Measurements from ENCODE around the gene PWP2.
"Not testable (repeated sequence)": the region's sequence is repeated elsewhere in the genome, so short reads cannot be mapped to it uniquely, and the experiment has no call there.

Gene PWP2

GRCh38 chr21:44167527-44167926, 60.3 kb downstream of the PWP2 start:
- DNase-seq = not testable (repeated sequence)

GRCh38 chr21:44170326-44170725, 63.1 kb downstream of the PWP2 start:
- DNase-seq = not testable (repeated sequence)

DNA sequence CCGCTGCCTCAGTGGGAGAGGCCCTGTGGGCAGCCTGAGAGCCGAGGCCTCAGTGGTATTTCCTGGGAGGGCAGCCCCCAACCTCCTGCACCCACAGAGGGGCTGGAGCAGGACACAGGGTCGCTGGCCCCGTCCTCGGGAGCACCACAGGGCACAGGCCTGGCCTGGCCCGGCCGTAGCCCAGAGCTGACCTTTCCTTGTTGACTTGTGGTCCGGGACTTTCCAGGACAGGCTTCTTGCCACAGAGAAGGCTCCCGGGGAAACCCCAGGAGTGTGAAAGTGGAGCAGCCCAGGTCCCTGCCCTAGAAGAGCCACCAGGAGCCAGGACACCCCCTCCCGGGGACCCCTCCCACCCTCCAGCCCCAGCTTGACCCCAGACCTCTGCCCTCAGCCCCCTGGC, 63.7 kb downstream of the PWP2 start:
- DNase-seq = not testable (repeated sequence)

- not testable (repeated sequence) for DNase-seq
Observed at GRCh38 chr21:44171962-44172572, 64.9 kb downstream of the PWP2 start.

DNA sequence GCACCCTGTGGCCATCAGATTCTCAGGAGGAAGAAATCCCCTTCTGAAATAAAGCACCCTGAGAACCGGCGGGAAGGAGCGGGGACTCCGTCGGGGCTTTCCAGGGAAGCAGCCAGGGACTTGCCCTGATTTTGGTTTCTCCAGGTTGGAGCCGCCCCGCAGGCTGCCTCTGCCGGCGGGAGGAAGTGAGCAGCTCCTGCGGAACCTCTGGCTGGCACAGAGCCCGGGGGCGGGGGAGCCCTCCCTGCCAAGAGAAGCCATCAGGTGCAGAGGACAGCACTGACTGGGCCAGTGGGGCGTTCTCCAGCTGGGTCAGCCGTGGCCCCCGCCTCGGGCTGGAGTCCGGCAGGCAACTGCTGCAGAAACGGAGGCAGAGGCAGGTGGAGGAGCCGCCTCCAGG, 65.5 kb downstream of the PWP2 start:
- not testable (repeated sequence) for DNase-seq

- DNase-seq = not testable (repeated sequence)
Observed at GRCh38 chr21:44175189-44175588, 68.0 kb downstream of the PWP2 start.

- not testable (repeated sequence) for DNase-seq
Observed at GRCh38 chr21:44176127-44176526, 68.9 kb downstream of the PWP2 start.
